ENCODE results near the gene MAPK13. TPM values are rescaled to one million over a fixed set of nuclear protein-coding genes. Genes with fewer than 3 reads are reported as not detected.

MAPK13 gene
- total and polyA plus RNA-seq, 4 donors = 2.2 to 20.3 (median 11.5) TPM

- ATAC-seq (ENCODE audit: low FRiP score) (no peak), DNase-seq (no peak)
- Histone ChIP-seq H3K4me1 (ENCODE audit: control insufficient read depth in 1 of 2, insufficient read depth in 2 of 2, low read length in 2 of 2) (no peaks in the 10 kb centered on the region), H3K36me3 (ENCODE audit: control insufficient read depth in 1 of 2, insufficient read depth in 2 of 2, low read length in 1 of 2) (peaks cover 4 to 7% of the 10 kb centered on the region in 2 donors), H3K4me3 (ENCODE audit: low read length in 2 of 2) (no peak overlapping the region), H3K9me3 (ENCODE audit: control insufficient read depth, low read length) (no peaks in the 10 kb centered on the region), H3K27ac (ENCODE audit: low read depth in 1 of 2, low read length in 2 of 2) (no peak overlapping the region), H3K27me3 (ENCODE audit: control insufficient read depth in 1 of 2, insufficient read depth in 2 of 2, low read length in 1 of 2) (no peaks in the 10 kb centered on the region)
- intact Hi-C loops (cut with DNase I) = no loop called here
- 74 to 79% methylated on average over 3 of the region's 3 CpGs for WGBS, 2 donors
Measured at GRCh38 chr6:36098253-36098919, 31.9 kb upstream of the MAPK13 start.

GRCh38 chr6:36098920-36099647 lies 31.2 kb upstream of the MAPK13 start:
- no peak overlapping the region for H3K27ac ChIP-seq (ENCODE audit: low read depth in 1 of 2, low read length in 2 of 2)
- 59 to 71% methylated on average over 5 of the region's 5 CpGs for WGBS, 2 donors
- no peak overlapping the region for H3K4me3 ChIP-seq (ENCODE audit: low read length in 2 of 2)
- no peaks in the 10 kb centered on the region for H3K9me3 ChIP-seq (ENCODE audit: control insufficient read depth, low read length)
- H3K36me3 ChIP-seq (ENCODE audit: control insufficient read depth in 1 of 2, insufficient read depth in 2 of 2, low read length in 1 of 2) = peaks cover 7 to 8% of the 10 kb centered on the region in 2 donors
- H3K27me3 ChIP-seq (ENCODE audit: control insufficient read depth in 1 of 2, insufficient read depth in 2 of 2, low read length in 1 of 2) = no peaks in the 10 kb centered on the region
- DNase-seq (no peak), ATAC-seq (ENCODE audit: low FRiP score) (no peak)
- intact Hi-C loops (cut with DNase I) = no loop called here
- H3K4me1 ChIP-seq (ENCODE audit: control insufficient read depth in 1 of 2, insufficient read depth in 2 of 2, low read length in 2 of 2) = no peaks in the 10 kb centered on the region

DNA sequence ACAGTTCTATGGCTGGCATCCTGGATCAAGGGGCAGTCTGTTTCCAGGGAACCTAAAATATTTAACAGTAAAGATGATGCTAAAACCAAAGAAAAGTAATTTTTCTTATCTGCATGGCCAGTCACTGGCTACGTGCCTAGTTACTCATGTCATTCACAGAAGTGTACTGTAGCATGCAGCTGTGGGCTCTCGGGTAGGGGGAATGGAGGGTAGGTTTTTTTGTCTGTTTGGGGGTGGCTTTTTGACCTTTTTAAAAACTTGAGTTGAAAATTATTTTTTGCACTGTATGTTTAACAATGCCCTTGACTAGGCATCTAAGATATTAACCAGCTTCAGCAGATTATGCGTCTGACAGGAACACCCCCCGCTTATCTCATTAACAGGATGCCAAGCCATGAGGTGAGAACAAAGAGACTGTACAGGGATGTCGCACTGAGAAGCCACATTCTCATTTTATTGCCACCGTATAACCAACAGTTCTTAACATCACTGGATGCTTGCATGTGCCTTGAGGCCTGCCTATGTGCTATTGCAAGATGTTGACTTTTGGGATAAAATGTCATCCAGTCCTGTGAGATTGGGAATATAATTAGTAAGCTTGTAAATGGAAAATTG lies 30.3 kb upstream of the MAPK13 start:
- Histone ChIP-seq H3K4me3 (ENCODE audit: low read length in 2 of 2) (no peak overlapping the region), H3K27ac (ENCODE audit: low read depth in 1 of 2, low read length in 2 of 2) (no peak overlapping the region), H3K36me3 (ENCODE audit: control insufficient read depth in 1 of 2, insufficient read depth in 2 of 2, low read length in 1 of 2) (peaks cover 8 to 9% of the 10 kb centered on the region in 2 donors), H3K27me3 (ENCODE audit: control insufficient read depth in 1 of 2, insufficient read depth in 2 of 2, low read length in 1 of 2) (no peaks in the 10 kb centered on the region), H3K9me3 (ENCODE audit: control insufficient read depth, low read length) (no peaks in the 10 kb centered on the region), H3K4me1 (ENCODE audit: control insufficient read depth in 1 of 2, insufficient read depth in 2 of 2, low read length in 2 of 2) (no peaks in the 10 kb centered on the region)
- DNase-seq = no peak
- intact Hi-C loops (cut with DNase I) = no loop called here
- 60 to 62% methylated on average over 6 of the region's 6 CpGs for WGBS, 2 donors
- no peak for ATAC-seq (ENCODE audit: low FRiP score)

GRCh38 chr6:36101691-36102090 lies 28.6 kb upstream of the MAPK13 start:
- intact Hi-C loops (cut with DNase I) = no loop called here
- H3K36me3 ChIP-seq (ENCODE audit: control insufficient read depth in 1 of 2, insufficient read depth in 2 of 2, low read length in 1 of 2) = peaks cover 8% of the 10 kb centered on the region in 2 donors
- no peaks in the 10 kb centered on the region for H3K9me3 ChIP-seq (ENCODE audit: control insufficient read depth, low read length)
- H3K27me3 ChIP-seq (ENCODE audit: control insufficient read depth in 1 of 2, insufficient read depth in 2 of 2, low read length in 1 of 2) = no peaks in the 10 kb centered on the region
- no peak overlapping the region for H3K4me3 ChIP-seq (ENCODE audit: low read length in 2 of 2)
- H3K27ac ChIP-seq (ENCODE audit: low read depth in 1 of 2, low read length in 2 of 2) = no peak overlapping the region
- DNase-seq (no peak), ATAC-seq (ENCODE audit: low FRiP score) (no peak)
- no peaks in the 10 kb centered on the region for H3K4me1 ChIP-seq (ENCODE audit: control insufficient read depth in 1 of 2, insufficient read depth in 2 of 2, low read length in 2 of 2)
- WGBS, 2 donors = 97% methylated on average over 3 of the region's 3 CpGs

GRCh38 chr6:36102853-36103252 lies 27.5 kb upstream of the MAPK13 start:
- DNase-seq = no peak
- H3K27me3 ChIP-seq (ENCODE audit: control insufficient read depth in 1 of 2, insufficient read depth in 2 of 2, low read length in 1 of 2) = no peaks in the 10 kb centered on the region
- WGBS, 2 donors = 57 to 60% methylated on average over 4 of the region's 4 CpGs
- peaks cover 8 to 10% of the 10 kb centered on the region in 2 donors for H3K36me3 ChIP-seq (ENCODE audit: control insufficient read depth in 1 of 2, insufficient read depth in 2 of 2, low read length in 1 of 2)
- no peak for ATAC-seq (ENCODE audit: low FRiP score)
- intact Hi-C loops (cut with DNase I) = no loop called here
- no peaks in the 10 kb centered on the region for H3K4me1 ChIP-seq (ENCODE audit: control insufficient read depth in 1 of 2, insufficient read depth in 2 of 2, low read length in 2 of 2)
- H3K4me3 ChIP-seq (ENCODE audit: low read length in 2 of 2) = no peak overlapping the region
- no peaks in the 10 kb centered on the region for H3K9me3 ChIP-seq (ENCODE audit: control insufficient read depth, low read length)
- H3K27ac ChIP-seq (ENCODE audit: low read depth in 1 of 2, low read length in 2 of 2) = no peak overlapping the region

DNA sequence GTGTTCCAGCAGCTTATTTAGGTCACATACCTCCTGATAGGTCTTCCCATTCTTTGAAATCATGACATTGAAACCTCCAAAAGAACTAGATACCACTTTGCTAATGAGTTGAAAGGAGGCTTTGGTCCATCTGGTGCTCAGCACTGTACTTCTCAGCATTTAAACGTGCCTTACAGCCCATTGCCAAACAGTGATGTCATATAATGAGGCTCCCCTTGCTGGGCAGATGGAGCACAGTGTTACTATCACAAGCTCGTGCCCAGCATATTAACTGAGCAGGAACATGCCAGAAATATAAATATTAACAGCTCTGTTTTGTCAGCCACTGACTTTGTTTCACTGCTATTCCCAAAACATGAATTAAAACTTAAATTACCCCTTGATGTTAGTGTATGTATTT lies 25.5 kb upstream of the MAPK13 start:
- ATAC-seq (ENCODE audit: low FRiP score) (no peak), DNase-seq (no peak)
- no peaks in the 10 kb centered on the region for H3K9me3 ChIP-seq (ENCODE audit: control insufficient read depth, low read length)
- no peak overlapping the region for H3K4me3 ChIP-seq (ENCODE audit: low read length in 2 of 2)
- peaks cover 11 to 17% of the 10 kb centered on the region in 2 donors for H3K36me3 ChIP-seq (ENCODE audit: control insufficient read depth in 1 of 2, insufficient read depth in 2 of 2, low read length in 1 of 2)
- H3K4me1 ChIP-seq (ENCODE audit: control insufficient read depth in 1 of 2, insufficient read depth in 2 of 2, low read length in 2 of 2) = no peaks in the 10 kb centered on the region
- WGBS, 2 donors = 15% methylated on average over 2 of the region's 2 CpGs
- intact Hi-C loops (cut with DNase I) = no loop called here
- H3K27ac ChIP-seq (ENCODE audit: low read depth in 1 of 2, low read length in 2 of 2) = no peak overlapping the region
- no peaks in the 10 kb centered on the region for H3K27me3 ChIP-seq (ENCODE audit: control insufficient read depth in 1 of 2, insufficient read depth in 2 of 2, low read length in 1 of 2)

DNA sequence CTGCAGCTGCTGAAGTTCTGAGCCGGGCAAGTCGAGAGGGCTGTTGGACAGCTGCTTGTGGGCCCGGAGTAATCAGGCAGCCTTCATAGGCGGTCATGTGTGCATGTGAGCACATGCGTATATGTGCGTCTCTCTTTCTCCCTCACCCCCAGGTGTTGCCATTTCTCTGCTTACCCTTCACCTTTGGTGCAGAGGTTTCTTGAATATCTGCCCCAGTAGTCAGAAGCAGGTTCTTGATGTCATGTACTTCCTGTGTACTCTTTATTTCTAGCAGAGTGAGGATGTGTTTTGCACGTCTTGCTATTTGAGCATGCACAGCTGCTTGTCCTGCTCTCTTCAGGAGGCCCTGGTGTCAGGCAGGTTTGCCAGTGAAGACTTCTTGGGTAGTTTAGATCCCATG lies 21.2 kb upstream of the MAPK13 start:
- DNase-seq = no peak
- Histone ChIP-seq H3K4me3 (ENCODE audit: low read length in 2 of 2) (no peak overlapping the region), H3K4me1 (ENCODE audit: control insufficient read depth in 1 of 2, insufficient read depth in 2 of 2, low read length in 2 of 2) (no peaks in the 10 kb centered on the region), H3K27me3 (ENCODE audit: control insufficient read depth in 1 of 2, insufficient read depth in 2 of 2, low read length in 1 of 2) (no peaks in the 10 kb centered on the region), H3K27ac (ENCODE audit: low read depth in 1 of 2, low read length in 2 of 2) (no peak overlapping the region), H3K9me3 (ENCODE audit: control insufficient read depth, low read length) (no peaks in the 10 kb centered on the region), H3K36me3 (ENCODE audit: control insufficient read depth in 1 of 2, insufficient read depth in 2 of 2, low read length in 1 of 2) (peaks cover 4 to 15% of the 10 kb centered on the region in 2 donors)
- WGBS, 2 donors = 86 to 91% methylated on average over 7 of the region's 7 CpGs
- ATAC-seq (ENCODE audit: low FRiP score) = no peak
- intact Hi-C loops (cut with DNase I) = no loop called here

DNA sequence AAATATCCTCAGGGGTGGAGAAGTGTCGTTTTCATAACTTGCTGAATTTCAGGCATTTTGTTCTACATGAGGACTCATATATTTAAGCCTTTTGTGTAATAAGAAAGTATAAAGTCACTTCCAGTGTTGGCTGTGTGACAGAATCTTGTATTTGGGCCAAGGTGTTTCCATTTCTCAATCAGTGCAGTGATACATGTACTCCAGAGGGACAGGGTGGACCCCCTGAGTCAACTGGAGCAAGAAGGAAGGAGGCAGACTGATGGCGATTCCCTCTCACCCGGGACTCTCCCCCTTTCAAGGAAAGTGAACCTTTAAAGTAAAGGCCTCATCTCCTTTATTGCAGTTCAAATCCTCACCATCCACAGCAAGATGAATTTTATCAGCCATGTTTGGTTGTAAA lies 20.3 kb upstream of the MAPK13 start:
- ATAC-seq (ENCODE audit: low FRiP score) (no peak), DNase-seq (no peak)
- peaks cover 4 to 14% of the 10 kb centered on the region in 2 donors for H3K36me3 ChIP-seq (ENCODE audit: control insufficient read depth in 1 of 2, insufficient read depth in 2 of 2, low read length in 1 of 2)
- intact Hi-C loops (cut with DNase I) = no loop called here
- no peaks in the 10 kb centered on the region for H3K27me3 ChIP-seq (ENCODE audit: control insufficient read depth in 1 of 2, insufficient read depth in 2 of 2, low read length in 1 of 2)
- H3K4me1 ChIP-seq (ENCODE audit: control insufficient read depth in 1 of 2, insufficient read depth in 2 of 2, low read length in 2 of 2) = no peaks in the 10 kb centered on the region
- no peak overlapping the region for H3K27ac ChIP-seq (ENCODE audit: low read depth in 1 of 2, low read length in 2 of 2)
- no peak overlapping the region for H3K4me3 ChIP-seq (ENCODE audit: low read length in 2 of 2)
- H3K9me3 ChIP-seq (ENCODE audit: control insufficient read depth, low read length) = no peaks in the 10 kb centered on the region
- 75 to 82% methylated on average over 3 of the region's 3 CpGs for WGBS, 2 donors

DNA sequence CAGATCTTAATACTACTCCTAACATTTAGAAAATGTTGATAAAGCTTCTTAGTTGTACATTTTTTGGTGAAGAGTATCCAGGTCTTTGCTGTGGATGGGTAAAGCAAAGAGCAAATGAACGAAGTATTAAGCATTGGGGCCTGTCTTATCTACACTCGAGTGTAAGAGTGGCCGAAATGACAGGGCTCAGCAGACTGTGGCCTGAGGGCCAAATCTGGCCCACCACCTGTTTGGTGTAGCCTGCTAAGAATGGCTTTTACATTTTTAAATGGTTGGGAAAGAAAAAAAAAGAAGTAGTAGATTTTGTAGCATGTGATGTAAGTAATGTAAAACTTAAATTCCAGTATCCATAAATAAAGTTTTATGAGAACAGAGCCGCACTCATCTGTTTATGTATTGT lies 19.4 kb upstream of the MAPK13 start:
- no peaks in the 10 kb centered on the region for H3K27me3 ChIP-seq (ENCODE audit: control insufficient read depth in 1 of 2, insufficient read depth in 2 of 2, low read length in 1 of 2)
- no peak for ATAC-seq (ENCODE audit: low FRiP score)
- H3K36me3 ChIP-seq (ENCODE audit: control insufficient read depth in 1 of 2, insufficient read depth in 2 of 2, low read length in 1 of 2) = peaks cover 4 to 14% of the 10 kb centered on the region in 2 donors
- H3K27ac ChIP-seq (ENCODE audit: low read depth in 1 of 2, low read length in 2 of 2) = no peak overlapping the region
- H3K4me3 ChIP-seq (ENCODE audit: low read length in 2 of 2) = no peak overlapping the region
- intact Hi-C loops (cut with DNase I) = no loop called here
- H3K4me1 ChIP-seq (ENCODE audit: control insufficient read depth in 1 of 2, insufficient read depth in 2 of 2, low read length in 2 of 2) = no peaks in the 10 kb centered on the region
- no peak for DNase-seq
- no peaks in the 10 kb centered on the region for H3K9me3 ChIP-seq (ENCODE audit: control insufficient read depth, low read length)
- 92 to 94% methylated on average over 4 of the region's 4 CpGs for WGBS, 2 donors

Measured in aorta (tissue), 5 donors.